ENCODE data around the gene ZNF526. TPM values are rescaled to one million over a fixed set of nuclear protein-coding genes. Genes with fewer than 3 reads are reported as not detected.

Gene ZNF526
- polyA plus RNA-seq, 1 donor from 2014 or later, result 2.1 TPM

DNA sequence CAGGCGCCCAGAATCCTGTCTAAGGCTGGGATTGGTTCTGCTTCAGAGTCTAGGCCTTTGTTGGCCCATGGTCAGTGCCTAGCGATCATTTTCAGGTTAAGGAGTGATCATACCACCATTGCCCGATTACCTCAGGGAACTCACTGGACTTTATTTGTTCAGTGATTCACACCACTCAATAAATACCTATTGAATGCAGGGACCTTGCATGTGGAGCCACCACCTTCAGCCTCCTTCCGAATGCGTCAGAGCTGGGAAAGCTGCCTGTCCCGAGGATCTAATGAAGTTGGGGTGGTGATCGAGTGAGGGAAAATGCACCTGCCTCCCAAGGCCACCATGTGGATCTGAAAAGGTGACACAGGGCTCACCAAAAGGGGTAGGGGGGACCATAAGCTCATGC, 47.9 kb upstream of the ZNF526 start:
- Histone ChIP-seq H2AFZ (ENCODE audit: low read depth, low read length) (no peak overlapping the region), H3K79me2 (replicated peaks; ENCODE audit: insufficient read depth, low read length) (peaks cover 75% of the 10 kb centered on the region), H3K4me2 (ENCODE audit: low read length) (no peak overlapping the region), H3K27me3 (ENCODE audit: insufficient read depth, low read depth, low read length) (no peaks in the 10 kb centered on the region), H3F3A (ENCODE audit: insufficient read depth, low read length, poor library complexity, severe bottlenecking) (no peaks in the 10 kb centered on the region), H3K9me2 (ENCODE audit: insufficient read depth, low read length) (no peaks in the 10 kb centered on the region), H3K27ac (ENCODE audit: low read length) (peak overlapping the region; percentile 9), H3K4me3 (ENCODE audit: low read length) (peak overlapping the region; percentile 10), H3K9ac (ENCODE audit: low read length) (peak overlapping the region; percentile 1), H3K36me3 (ENCODE audit: insufficient read depth, low read length) (no peaks in the 10 kb centered on the region), H3K9me3 (ENCODE audit: low read length) (no peaks in the 10 kb centered on the region), H4K20me1 (ENCODE audit: insufficient read depth) (no peaks in the 10 kb centered on the region)
- TF ChIP-seq, protein P1, sequence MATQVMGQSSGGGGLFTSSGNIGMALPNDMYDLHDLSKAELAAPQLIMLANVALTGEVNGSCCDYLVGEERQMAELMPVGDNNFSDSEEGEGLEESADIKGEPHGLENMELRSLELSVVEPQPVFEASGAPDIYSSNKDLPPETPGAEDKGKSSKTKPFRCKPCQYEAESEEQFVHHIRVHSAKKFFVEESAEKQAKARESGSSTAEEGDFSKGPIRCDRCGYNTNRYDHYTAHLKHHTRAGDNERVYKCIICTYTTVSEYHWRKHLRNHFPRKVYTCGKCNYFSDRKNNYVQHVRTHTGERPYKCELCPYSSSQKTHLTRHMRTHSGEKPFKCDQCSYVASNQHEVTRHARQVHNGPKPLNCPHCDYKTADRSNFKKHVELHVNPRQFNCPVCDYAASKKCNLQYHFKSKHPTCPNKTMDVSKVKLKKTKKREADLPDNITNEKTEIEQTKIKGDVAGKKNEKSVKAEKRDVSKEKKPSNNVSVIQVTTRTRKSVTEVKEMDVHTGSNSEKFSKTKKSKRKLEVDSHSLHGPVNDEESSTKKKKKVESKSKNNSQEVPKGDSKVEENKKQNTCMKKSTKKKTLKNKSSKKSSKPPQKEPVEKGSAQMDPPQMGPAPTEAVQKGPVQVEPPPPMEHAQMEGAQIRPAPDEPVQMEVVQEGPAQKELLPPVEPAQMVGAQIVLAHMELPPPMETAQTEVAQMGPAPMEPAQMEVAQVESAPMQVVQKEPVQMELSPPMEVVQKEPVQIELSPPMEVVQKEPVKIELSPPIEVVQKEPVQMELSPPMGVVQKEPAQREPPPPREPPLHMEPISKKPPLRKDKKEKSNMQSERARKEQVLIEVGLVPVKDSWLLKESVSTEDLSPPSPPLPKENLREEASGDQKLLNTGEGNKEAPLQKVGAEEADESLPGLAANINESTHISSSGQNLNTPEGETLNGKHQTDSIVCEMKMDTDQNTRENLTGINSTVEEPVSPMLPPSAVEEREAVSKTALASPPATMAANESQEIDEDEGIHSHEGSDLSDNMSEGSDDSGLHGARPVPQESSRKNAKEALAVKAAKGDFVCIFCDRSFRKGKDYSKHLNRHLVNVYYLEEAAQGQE (IDR thresholded peaks at IDR 0.05; ENCODE audit: borderline replicate concordance), result no peak
- TF ChIP-seq EZH2 (IDR thresholded peaks at IDR 0.05; ENCODE audit: borderline replicate concordance, insufficient read depth, low read length, poor library complexity, severe bottlenecking), result no peak
- no peak for TF ChIP-seq POLR2AphosphoS5 (IDR thresholded peaks at IDR 0.05)
- TF ChIP-seq CTCF (IDR thresholded peaks at IDR 0.05; ENCODE audit: poor library complexity, severe bottlenecking), result no peak
- TF ChIP-seq MXI1 (conservative IDR thresholded peaks at IDR 0.05; ENCODE audit: poor library complexity, severe bottlenecking), result no peak
- no peak for TF ChIP-seq SMC3 (conservative IDR thresholded peaks at IDR 0.05; ENCODE audit: poor library complexity)
- TF ChIP-seq RAD21 (conservative IDR thresholded peaks at IDR 0.05), result no peak
- TF ChIP-seq EP300 (conservative IDR thresholded peaks at IDR 0.05; ENCODE audit: poor library complexity, severe bottlenecking), result no peak
- no peak for TF ChIP-seq TAF1 (IDR thresholded peaks at IDR 0.05; ENCODE audit: low read depth)

DNA sequence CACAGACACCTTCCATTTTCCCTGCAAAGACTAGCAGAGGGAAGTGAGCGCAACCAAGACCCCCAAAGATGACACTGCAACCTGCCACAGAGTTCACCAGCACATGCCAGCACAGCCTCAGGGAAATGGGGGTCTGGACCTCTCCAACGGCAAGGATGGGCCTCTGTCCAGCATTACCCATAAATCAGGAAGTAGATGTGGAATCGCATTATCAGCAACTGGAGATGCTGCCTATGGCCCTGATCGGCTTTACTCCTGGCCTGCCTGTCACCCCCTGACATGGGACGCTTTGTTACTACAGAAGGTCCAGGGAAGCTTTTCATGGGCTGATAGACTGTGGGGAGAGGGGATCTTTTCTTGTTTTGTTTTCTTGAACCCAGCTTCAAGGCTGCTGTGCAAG, 46.4 kb upstream of the ZNF526 start:
- Histone ChIP-seq H3K4me2 (ENCODE audit: low read length) (peak overlapping the region; percentile 100), H3K36me3 (ENCODE audit: insufficient read depth, low read length) (no peaks in the 10 kb centered on the region), H2AFZ (ENCODE audit: low read depth, low read length) (no peak overlapping the region), H3K9me3 (ENCODE audit: low read length) (no peaks in the 10 kb centered on the region), H3K27me3 (ENCODE audit: insufficient read depth, low read depth, low read length) (no peaks in the 10 kb centered on the region), H3K9ac (ENCODE audit: low read length) (no peak overlapping the region), H3K9me2 (ENCODE audit: insufficient read depth, low read length) (no peaks in the 10 kb centered on the region), H3K27ac (ENCODE audit: low read length) (no peak overlapping the region), H3F3A (ENCODE audit: insufficient read depth, low read length, poor library complexity, severe bottlenecking) (peaks cover 6% of the 10 kb centered on the region), H4K20me1 (ENCODE audit: insufficient read depth) (no peaks in the 10 kb centered on the region), H3K79me2 (replicated peaks; ENCODE audit: insufficient read depth, low read length) (peaks cover 66% of the 10 kb centered on the region), H3K4me3 (ENCODE audit: low read length) (peak overlapping the region; percentile 87)
- no peak for TF ChIP-seq TAF1 (IDR thresholded peaks at IDR 0.05; ENCODE audit: low read depth)
- TF ChIP-seq RAD21 (conservative IDR thresholded peaks at IDR 0.05), result no peak
- TF ChIP-seq MXI1 (conservative IDR thresholded peaks at IDR 0.05; ENCODE audit: poor library complexity, severe bottlenecking), result no peak
- TF ChIP-seq POLR2AphosphoS5 (IDR thresholded peaks at IDR 0.05), result no peak
- no peak for TF ChIP-seq EP300 (conservative IDR thresholded peaks at IDR 0.05; ENCODE audit: poor library complexity, severe bottlenecking)
- TF ChIP-seq SMC3 (conservative IDR thresholded peaks at IDR 0.05; ENCODE audit: poor library complexity), result no peak
- no peak for TF ChIP-seq CTCF (IDR thresholded peaks at IDR 0.05; ENCODE audit: poor library complexity, severe bottlenecking)
- TF ChIP-seq, protein P1 (IDR thresholded peaks at IDR 0.05; ENCODE audit: borderline replicate concordance), result no peak
- no peak for TF ChIP-seq EZH2 (IDR thresholded peaks at IDR 0.05; ENCODE audit: borderline replicate concordance, insufficient read depth, low read length, poor library complexity, severe bottlenecking)

All from neural cell (in vitro differentiated cells).